H1 (cell line): Measurements from ENCODE around the gene CDS2.

Source experiments
- CREB1 ChIP-seq: IDR thresholded peaks from 2 replicates; pipeline ENCODE4 v1.6.1; 2012; ENCODE audit warnings: inconsistent platforms
- POLR2A ChIP-seq, 2 experiments: IDR thresholded peaks; 1 replicate in 1 of 2; 2 replicates in 1 of 2; pipeline ENCODE4 v1.6.1; 2011; ENCODE audit warnings: low read depth in 2 of 2, low read length in 2 of 2, mild to moderate bottlenecking in 2 of 2; ENCODE audit errors: control extremely low read depth in 1 of 2
- RBBP5 ChIP-seq: IDR thresholded peaks from 2 replicates; pipeline ENCODE4 v1.7.1; 2012; ENCODE audit warnings: low read depth, mild to moderate bottlenecking, inconsistent platforms, low read length, moderate library complexity, borderline replicate concordance
- SP1 ChIP-seq: IDR thresholded peaks from 2 replicates; pipeline ENCODE4 v1.6.1; 2011; ENCODE audit warnings: low read depth, low read length
- TF ChIP-seq, protein P1 (sequence below), 3 experiments: IDR thresholded peaks; 1 replicate in 2 of 3; 2 replicates in 1 of 3; pipeline versions ENCODE4 v1.5.1 to v1.6.1; 2011; ENCODE audit warnings: low read length in 3 of 3, mild to moderate bottlenecking in 3 of 3, inconsistent platforms in 2 of 3, low read depth in 1 of 3, moderate library complexity in 1 of 3; ENCODE audit not compliant: insufficient read depth in 1 of 3; ENCODE audit errors: control extremely low read depth in 1 of 3

DNA sequence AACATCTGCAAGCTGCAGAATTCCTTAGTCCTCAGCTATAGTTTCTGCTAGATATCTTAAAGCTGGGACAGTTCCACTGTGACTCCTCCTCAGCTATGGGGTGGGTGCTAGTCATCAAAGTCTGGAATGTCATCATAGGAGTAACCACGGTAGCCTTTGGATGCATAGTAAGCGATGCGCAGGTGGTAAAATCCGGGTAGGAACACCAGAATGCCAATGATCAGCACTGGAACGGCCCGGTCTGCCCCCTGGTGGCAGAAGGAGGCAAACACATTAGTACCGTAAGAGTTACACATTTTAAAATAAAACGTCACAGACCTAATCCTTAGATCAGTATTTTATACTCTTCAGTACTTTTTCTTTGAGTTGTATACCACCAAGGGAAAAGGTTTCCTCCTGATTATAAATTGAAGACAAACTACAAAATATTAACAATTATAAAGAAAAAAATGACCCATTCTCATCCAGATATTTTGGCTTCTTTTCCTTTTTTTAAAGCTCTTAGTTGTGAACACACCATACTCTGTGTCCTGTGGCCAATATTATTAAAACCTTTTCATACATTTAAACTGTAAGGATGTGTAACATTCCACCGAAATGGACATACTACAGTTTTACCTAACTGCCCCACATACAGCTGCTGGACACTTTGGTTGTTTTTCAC is 26.0 kb upstream of the CDS2 start:
- TF ChIP-seq, protein P1, sequence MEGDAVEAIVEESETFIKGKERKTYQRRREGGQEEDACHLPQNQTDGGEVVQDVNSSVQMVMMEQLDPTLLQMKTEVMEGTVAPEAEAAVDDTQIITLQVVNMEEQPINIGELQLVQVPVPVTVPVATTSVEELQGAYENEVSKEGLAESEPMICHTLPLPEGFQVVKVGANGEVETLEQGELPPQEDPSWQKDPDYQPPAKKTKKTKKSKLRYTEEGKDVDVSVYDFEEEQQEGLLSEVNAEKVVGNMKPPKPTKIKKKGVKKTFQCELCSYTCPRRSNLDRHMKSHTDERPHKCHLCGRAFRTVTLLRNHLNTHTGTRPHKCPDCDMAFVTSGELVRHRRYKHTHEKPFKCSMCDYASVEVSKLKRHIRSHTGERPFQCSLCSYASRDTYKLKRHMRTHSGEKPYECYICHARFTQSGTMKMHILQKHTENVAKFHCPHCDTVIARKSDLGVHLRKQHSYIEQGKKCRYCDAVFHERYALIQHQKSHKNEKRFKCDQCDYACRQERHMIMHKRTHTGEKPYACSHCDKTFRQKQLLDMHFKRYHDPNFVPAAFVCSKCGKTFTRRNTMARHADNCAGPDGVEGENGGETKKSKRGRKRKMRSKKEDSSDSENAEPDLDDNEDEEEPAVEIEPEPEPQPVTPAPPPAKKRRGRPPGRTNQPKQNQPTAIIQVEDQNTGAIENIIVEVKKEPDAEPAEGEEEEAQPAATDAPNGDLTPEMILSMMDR (IDR thresholded peaks at IDR 0.05; ENCODE audit: control extremely low read depth in 1 of 3, insufficient read depth in 1 of 3, low read depth in 1 of 3, low read length in 3 of 3), result peak; percentile 73 to 77 (median 75)
- TF ChIP-seq POLR2A (IDR thresholded peaks at IDR 0.05; ENCODE audit: control extremely low read depth in 1 of 2, low read depth in 2 of 2, low read length in 2 of 2) (no peak), SP1 (no peak), CREB1 (no peak), RBBP5 (no peak)
